EH (cell line): ENCODE data around the gene CAB39.

Source experiments
- DNase-seq: peaks from one replicate; pipeline ENCODE4 v3.0.0-alpha.2; 2015; ENCODE audit warnings: low read depth

The CAB39 gene

GRCh38 chr2:230785346-230785745 is 72.7 kb downstream of the CAB39 start:
- no peak for DNase-seq

DNA sequence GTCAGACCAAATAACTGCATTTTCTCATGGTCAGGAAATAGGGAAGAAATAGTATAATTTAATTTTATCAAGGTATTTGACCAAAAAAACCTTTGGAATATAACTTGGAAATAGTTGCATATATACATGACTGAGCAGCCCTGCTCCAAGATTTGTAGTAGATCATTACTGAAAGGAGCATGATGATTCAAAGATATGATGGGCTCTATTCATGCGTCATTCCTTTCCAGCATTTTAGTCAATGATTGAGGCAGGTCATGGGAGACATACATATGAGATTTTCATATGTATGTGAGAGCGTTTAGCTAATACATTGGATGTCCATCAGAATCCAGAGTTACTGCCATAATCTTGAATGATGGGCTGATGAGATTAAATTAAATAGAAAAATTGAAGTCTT is 74.5 kb downstream of the CAB39 start:
- no peak for DNase-seq

DNA sequence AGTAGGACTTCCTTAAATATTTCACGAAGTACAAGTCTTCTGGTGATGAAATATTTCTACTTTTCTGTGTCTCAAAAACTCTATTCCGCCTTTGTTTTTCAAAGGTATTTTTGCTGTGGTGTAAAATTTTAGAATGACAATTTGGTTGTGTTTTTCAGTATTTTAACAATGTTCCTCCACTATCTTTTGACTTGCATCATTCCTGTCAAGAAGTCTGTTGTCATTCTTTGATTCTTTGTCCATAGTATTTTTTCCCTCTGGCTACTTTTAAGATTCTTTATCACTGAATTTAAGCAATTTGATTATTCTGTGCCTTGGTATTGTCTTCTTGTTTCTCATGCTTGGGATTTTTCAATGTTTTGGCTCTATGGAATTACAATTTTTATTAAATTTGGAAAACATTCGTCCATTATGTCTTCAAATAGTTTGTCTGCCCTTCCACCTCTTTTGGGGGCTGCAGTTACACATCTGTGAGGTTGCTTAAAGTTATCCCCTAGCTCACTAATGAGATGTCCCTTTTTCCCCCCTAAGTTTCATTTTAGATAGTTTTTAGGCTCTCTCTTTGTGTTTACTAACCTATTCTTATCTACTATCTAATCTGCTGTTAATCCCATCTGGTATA is 76.0 kb downstream of the CAB39 start:
- DNase-seq, result no peak

- DNase-seq, result no peak
Observed at GRCh38 chr2:230790981-230791380, 78.3 kb downstream of the CAB39 start.

DNA sequence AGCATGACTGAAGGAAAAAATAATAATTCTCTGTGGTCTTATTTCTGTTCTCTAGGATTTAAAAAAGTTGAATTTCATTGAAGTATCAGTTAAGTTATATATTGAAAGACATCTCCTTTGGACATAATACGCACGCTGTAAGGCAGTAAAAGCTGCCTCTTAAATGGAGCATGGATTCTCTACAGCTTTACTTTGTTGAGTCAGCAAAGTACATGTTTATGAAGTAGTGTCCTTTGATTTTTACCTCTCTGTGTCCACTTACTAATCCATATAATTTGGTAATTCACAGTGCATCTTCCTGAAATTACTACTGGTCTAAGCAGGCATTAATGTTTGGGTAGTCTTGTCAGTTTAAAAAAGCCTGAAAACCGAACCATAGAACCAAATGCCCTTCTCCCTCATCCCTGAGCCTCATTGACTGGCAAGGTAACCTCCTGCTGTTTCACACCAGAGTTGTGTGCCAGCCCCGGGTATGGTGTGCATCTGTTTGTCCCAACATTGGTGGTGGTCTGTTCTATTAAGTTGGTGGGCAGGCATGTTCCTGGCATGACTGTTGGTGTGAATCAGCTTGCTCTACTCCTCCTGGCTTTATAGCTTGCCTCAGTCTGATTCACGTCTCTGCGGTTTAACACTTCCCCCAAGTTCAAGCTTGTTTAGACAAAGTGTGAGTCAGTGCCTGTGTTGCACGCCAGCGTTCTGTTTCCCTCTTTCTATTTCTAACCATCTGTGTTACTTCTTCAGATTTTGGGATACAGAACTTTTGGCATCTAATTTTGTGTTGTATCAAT is 81.1 kb downstream of the CAB39 start:
- DNase-seq, result peak; percentile 99

DNA sequence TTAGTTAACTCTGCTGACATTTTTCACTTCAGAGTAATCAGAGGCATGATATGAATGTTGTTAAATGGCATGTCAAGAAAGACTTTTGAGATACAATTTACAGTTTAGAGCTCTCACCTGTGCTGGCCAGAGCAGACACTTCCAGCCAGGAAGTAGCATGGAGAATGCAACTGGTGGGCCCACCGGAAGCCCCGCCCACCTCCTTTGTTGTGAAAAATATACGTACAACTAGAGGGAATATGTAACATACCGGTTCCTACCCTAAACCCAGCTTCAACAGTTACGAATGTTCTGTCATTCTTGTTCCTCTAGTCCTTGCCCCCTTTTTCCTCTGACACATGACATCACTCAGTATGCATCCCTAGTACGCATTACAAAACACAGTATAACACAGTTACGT is 81.9 kb downstream of the CAB39 start:
- no peak for DNase-seq

GRCh38 chr2:230795856-230796255 is 83.2 kb downstream of the CAB39 start:
- no peak for DNase-seq

- peak; percentile 91 for DNase-seq
Observed at GRCh38 chr2:230796280-230796862, 83.7 kb downstream of the CAB39 start.

GRCh38 chr2:230797515-230798495 is 85.2 kb downstream of the CAB39 start:
- DNase-seq, result peak; percentile 25

DNA sequence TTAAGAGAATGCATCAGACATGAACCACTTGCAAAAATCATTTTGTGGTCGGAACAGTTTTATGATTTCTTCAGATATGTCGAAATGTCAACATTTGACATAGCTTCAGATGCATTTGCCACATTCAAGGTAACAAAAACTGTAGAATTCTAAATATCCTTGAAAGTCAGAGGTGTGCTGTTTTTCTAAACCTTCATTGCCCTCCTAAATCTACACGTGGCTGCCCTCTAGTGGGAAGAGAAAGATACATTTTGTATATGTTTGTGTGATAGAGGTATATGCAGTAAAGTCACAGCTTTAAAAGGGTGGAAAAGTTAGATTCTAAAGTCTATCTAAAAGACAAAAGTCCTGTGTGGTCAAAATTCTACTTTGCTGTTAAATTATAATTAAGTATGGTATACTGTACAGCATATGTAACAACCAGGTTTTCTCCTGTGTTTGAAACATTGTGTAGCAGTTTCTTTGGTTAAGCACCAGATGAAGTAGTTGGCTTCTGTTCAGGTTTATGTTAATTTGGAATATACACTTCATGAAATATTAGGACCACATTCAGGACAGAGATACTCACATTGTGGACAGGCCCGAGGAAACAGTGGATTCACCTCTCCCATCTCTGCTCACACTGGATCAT is 86.2 kb downstream of the CAB39 start:
- peak; percentile 67 for DNase-seq

DNA sequence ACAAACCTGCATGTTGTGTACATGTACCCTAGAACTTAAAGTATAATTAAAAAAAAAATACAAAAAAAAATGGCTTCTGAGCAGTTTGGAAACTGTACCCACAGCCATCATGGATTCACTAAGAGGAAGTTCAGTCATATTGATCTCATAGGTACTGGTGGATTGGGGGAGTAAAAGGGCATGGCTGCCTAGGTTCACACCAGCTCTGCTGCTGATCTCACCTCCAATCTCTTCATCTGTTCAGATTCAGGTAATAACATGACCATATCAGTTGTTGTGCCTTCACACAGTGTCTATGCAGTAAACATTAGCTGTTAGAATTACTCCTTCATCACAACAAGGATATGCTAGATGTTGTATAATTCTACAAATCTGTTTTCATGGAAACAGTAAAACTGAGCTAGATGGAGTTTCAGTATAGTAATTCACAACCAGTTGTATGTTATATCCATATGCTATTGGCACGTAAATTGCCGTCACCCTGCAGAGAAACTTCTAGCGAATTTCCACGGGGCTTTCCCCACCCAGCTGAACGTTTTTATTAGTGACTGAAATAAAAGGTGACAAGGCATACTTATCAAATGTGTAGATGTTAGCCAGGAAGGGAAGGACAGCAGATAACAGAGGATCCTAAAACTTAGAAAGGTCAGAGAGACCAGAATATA is 92.8 kb downstream of the CAB39 start:
- no peak for DNase-seq

- DNase-seq, result no peak
Observed at GRCh38 chr2:230807729-230808128, 95.1 kb downstream of the CAB39 start.

DNA sequence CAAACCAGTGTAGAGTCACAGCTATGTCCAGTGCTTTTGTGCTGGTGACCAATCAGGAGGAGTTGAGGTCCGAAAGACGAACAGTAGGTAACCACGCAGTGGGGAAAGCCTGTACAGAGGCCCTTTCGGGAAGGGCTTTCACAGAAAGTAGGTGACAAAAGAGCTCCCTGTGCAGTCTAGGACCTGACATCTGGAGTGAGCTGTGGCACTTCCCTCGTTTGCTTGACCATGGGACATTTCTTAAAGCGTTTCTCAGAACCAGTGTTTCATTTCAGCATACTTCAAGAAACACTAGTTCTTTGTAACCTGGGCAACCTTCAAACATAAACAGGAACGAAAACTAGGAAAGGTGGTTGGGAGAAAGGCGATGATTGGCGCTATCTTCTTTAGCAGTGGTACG is 96.4 kb downstream of the CAB39 start:
- DNase-seq, result no peak

- DNase-seq, result no peak
Observed at GRCh38 chr2:230809677-230810251, 97.1 kb downstream of the CAB39 start.

GRCh38 chr2:230811508-230811907 is 98.9 kb downstream of the CAB39 start:
- DNase-seq, result peak; percentile 65

- no peak for DNase-seq
Observed at GRCh38 chr2:230812033-230812432, 99.4 kb downstream of the CAB39 start.

GRCh38 chr2:230814616-230815015 is 102.0 kb downstream of the CAB39 start:
- peak; percentile 51 for DNase-seq

DNA sequence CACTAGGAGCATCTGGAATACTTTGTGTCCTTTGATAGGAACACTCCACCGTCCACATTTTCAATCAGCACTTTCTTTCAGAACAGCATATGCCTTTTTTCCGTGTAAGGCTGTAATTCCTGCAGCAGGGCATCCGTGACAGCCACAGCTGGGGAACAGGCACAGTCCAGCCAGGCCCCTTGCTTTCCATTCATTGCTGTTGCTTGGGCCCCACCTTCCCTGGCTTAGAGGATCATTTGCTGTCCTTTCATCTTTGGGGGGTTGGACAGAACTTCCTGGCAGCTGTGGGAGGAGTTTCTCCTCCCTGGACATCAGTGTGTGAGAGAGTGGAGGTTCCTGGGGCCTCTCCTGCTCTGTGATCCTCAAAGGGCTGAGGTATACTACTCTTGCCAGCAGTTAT is 102.4 kb downstream of the CAB39 start:
- no peak for DNase-seq

GRCh38 chr2:230816735-230817134 is 104.1 kb downstream of the CAB39 start:
- no peak for DNase-seq

GRCh38 chr2:230819433-230819832 is 106.8 kb downstream of the CAB39 start:
- no peak for DNase-seq
